Renal cortex interstitium (tissue), 3 donors: Measurements from ENCODE around the gene BFSP2. TPM values are rescaled to one million over a fixed set of nuclear protein-coding genes. Genes with fewer than 3 reads are reported as not detected.

Experiments used
- polyA plus RNA-seq, 3 donors: library from polyadenylated mRNA; unstranded; fragments of 120-200 nt; gene quantifications; one replicate each; pipeline ENCODE4 v1.2.1, GENCODE V29; 2013; ENCODE audit not compliant: insufficient read length in 3 of 3

BFSP2 gene
- polyA plus RNA-seq, 3 donors: 0.32 TPM; not detected in 2

Other genes starting within 250 kb of the BFSP2 start
- gene CDV3, start 173.6 kb downstream of the BFSP2 start, polyA plus RNA-seq: 100 to 1,000 TPM; 129 to 158 (median 142) TPM